ENCODE data around the gene ZNF20.

DNA sequence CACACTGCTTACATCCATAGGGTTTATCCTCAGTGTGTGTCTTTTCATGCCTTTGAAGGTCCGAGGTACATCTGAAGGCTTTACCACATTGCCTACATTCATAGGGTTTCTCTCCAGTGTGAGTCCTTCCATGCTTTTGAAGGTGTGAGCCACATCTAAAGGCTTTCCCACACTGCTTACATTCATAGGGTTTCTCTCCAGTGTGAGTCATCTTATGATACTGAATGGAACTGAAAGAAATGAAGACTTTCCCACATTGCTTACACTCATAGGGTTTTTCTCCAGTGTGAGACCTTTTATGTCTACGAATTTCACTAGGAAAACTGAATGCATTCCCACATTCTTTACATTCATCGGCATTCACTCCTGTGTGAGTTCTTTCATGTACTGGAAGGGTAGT is 7.1 kb downstream of the ZNF20 start:
- TF ChIP-seq CTCF (IDR thresholded peaks at IDR 0.05; ENCODE audit: low read length), result no peak
- no peak for TF ChIP-seq EZH2phosphoT487 (IDR thresholded peaks at IDR 0.05; ENCODE audit: low read length)
- no peak for TF ChIP-seq EZH2 (optimal IDR thresholded peaks at IDR 0.05; ENCODE audit: low read depth, low read length)

All from MM.1S (cell line).